ENCODE results near the gene IL18R1. TPM values are rescaled to one million over a fixed set of nuclear protein-coding genes. Genes with fewer than 3 reads are reported as not detected.

IL18R1 gene
- total and polyA plus RNA-seq, 2 donors (not counting 3 experiments of a cell fraction or from before 2014, with no cell fraction given), result 2.9 to 3.6 TPM

GRCh38 chr2:102435741-102436140 lies 80.1 kb downstream of the IL18R1 start:
- BruUV-seq (replicated peaks), result no TSS peak
- CTCF ChIA-PET, result interaction anchor here (0.5 to 2.1 kb wide), 4 partner anchors 134 to 1110 kb away, joined by 3 to 6 read pairs (median 5); no protein-coding TSS in a partner anchor
- no peaks in the 10 kb centered on the region for H3K79me2 ChIP-seq (ENCODE audit: control insufficient read depth, insufficient read depth, low read length)
- no peak for DNase-seq (ENCODE audit: low read depth, low spot score)
- H3K9me3 ChIP-seq (replicated peaks; ENCODE audit: control insufficient read depth, insufficient read depth, low read length), result no peaks in the 10 kb centered on the region
- H3K27me3 ChIP-seq (ENCODE audit: control insufficient read depth in 2 of 2, insufficient read depth in 2 of 2, low read length in 2 of 2), result no peaks in the 10 kb centered on the region
- H2AFZ ChIP-seq (ENCODE audit: low read depth, low read length), result no peak overlapping the region
- H4K20me1 ChIP-seq (replicated peaks; ENCODE audit: control insufficient read depth, extremely low read depth, insufficient read depth, low read length), result no peaks in the 10 kb centered on the region
- no peak overlapping the region for H3K4me3 ChIP-seq (replicated peaks in 1 of 3; ENCODE audit: insufficient read depth in 1 of 3, low read depth in 1 of 3, low read length in 3 of 3)
- no peaks in the 10 kb centered on the region for H3K36me3 ChIP-seq (ENCODE audit: control insufficient read depth in 2 of 2, extremely low read depth in 1 of 2, insufficient read depth in 2 of 2, low read length in 2 of 2)
- intact Hi-C loops (cut with micrococcal nuclease) (no loop called here), dilution Hi-C loops (cut with MboI; ENCODE audit: extremely low pct_ligation_motif_present, low sequenced_read_pairs) (no loop called here)
- H3K4me2 ChIP-seq (ENCODE audit: insufficient read depth, low read length), result peak overlapping the region; percentile 36
- no peak overlapping the region for H3K9ac ChIP-seq (replicated peaks; ENCODE audit: extremely low read depth, insufficient read depth, low read length)
- H3K4me1 ChIP-seq (ENCODE audit: control insufficient read depth, extremely low read depth, insufficient read depth, low read length), result peaks cover 7% of the 10 kb centered on the region
- no peak for TF ChIP-seq CTCF (IDR thresholded peaks at IDR 0.05; ENCODE audit: extremely low read depth in 1 of 2, insufficient read depth in 1 of 2, low read depth in 1 of 2, low read length in 2 of 2)
- FAIRE-seq, result no peak
- POLR2A ChIA-PET, result no interaction called here
- H3K27ac ChIP-seq (ENCODE audit: insufficient read depth, low read depth, low read length), result no peak overlapping the region
- no peaks in the 10 kb centered on the region for H3K9me1 ChIP-seq (replicated peaks; ENCODE audit: control insufficient read depth, extremely low read depth, insufficient read depth, low read length)

- Histone ChIP-seq H3K9ac (replicated peaks; ENCODE audit: extremely low read depth, insufficient read depth, low read length) (no peak overlapping the region), H3K79me2 (ENCODE audit: control insufficient read depth, insufficient read depth, low read length) (no peaks in the 10 kb centered on the region), H3K4me2 (ENCODE audit: insufficient read depth, low read length) (peak overlapping the region; percentile 36), H2AFZ (ENCODE audit: low read depth, low read length) (no peak overlapping the region), H4K20me1 (replicated peaks; ENCODE audit: control insufficient read depth, extremely low read depth, insufficient read depth, low read length) (no peaks in the 10 kb centered on the region), H3K36me3 (ENCODE audit: control insufficient read depth in 2 of 2, extremely low read depth in 1 of 2, insufficient read depth in 2 of 2, low read length in 2 of 2) (no peaks in the 10 kb centered on the region), H3K27me3 (ENCODE audit: control insufficient read depth in 2 of 2, insufficient read depth in 2 of 2, low read length in 2 of 2) (no peaks in the 10 kb centered on the region), H3K4me1 (ENCODE audit: control insufficient read depth, extremely low read depth, insufficient read depth, low read length) (peaks cover 7% of the 10 kb centered on the region), H3K9me1 (replicated peaks; ENCODE audit: control insufficient read depth, extremely low read depth, insufficient read depth, low read length) (no peaks in the 10 kb centered on the region), H3K9me3 (replicated peaks; ENCODE audit: control insufficient read depth, insufficient read depth, low read length) (no peaks in the 10 kb centered on the region), H3K27ac (ENCODE audit: insufficient read depth, low read depth, low read length) (no peak overlapping the region), H3K4me3 (replicated peaks in 1 of 3; ENCODE audit: insufficient read depth in 1 of 3, low read depth in 1 of 3, low read length in 3 of 3) (no peak overlapping the region)
- peak; percentile 52 for FAIRE-seq
- BruUV-seq (replicated peaks), result no TSS peak
- intact Hi-C loops (cut with micrococcal nuclease) (no loop called here), dilution Hi-C loops (cut with MboI; ENCODE audit: extremely low pct_ligation_motif_present, low sequenced_read_pairs) (no loop called here)
- TF ChIP-seq MYC (IDR thresholded peaks at IDR 0.05; ENCODE audit: low read depth, low read length) (no peak), FOS (IDR thresholded peaks at IDR 0.05; ENCODE audit: borderline replicate concordance, insufficient read depth, low read length) (no peak), EZH2 (IDR thresholded peaks at IDR 0.05; ENCODE audit: borderline replicate concordance, low read depth, low read length, severe bottlenecking) (no peak), CTCF (IDR thresholded peaks at IDR 0.05; ENCODE audit: extremely low read depth in 1 of 2, insufficient read depth in 1 of 2, low read depth in 1 of 2, low read length in 2 of 2) (no peak), MAX (IDR thresholded peaks at IDR 0.05; ENCODE audit: insufficient read depth, insufficient read length) (no peak), JUN (IDR thresholded peaks at IDR 0.05; ENCODE audit: borderline replicate concordance, insufficient read depth, insufficient read length, low read depth) (no peak), POLR2AphosphoS5 (IDR thresholded peaks at IDR 0.05; ENCODE audit: insufficient read depth, low read depth, low read length) (no peak), GATA2 (IDR thresholded peaks at IDR 0.05; ENCODE audit: insufficient read depth, insufficient read length, low read depth, low read length) (no peak)
- DNase-seq (ENCODE audit: low read depth, low spot score), result peak; percentile 79
- POLR2A ChIA-PET, result no interaction called here
- CTCF ChIA-PET, result interaction anchor here (0.5 to 2.1 kb wide), 6 partner anchors 134 to 1110 kb away, joined by 3 to 6 read pairs (median 5); no protein-coding TSS in a partner anchor
Observed at GRCh38 chr2:102436323-102436722, 80.7 kb downstream of the IL18R1 start.

Measured in endothelial cell of umbilical vein (primary cell).